Measurements from ENCODE around the gene NADSYN1. TPM values are rescaled to one million over a fixed set of nuclear protein-coding genes. Genes with fewer than 3 reads are reported as not detected.

The NADSYN1 gene
- total RNA-seq, 1 donor from 2014 or later = 71.0 TPM

GRCh38 chr11:71443736-71444445, 9.1 kb upstream of the NADSYN1 start:
- no peak for TF ChIP-seq CTCF (IDR thresholded peaks at IDR 0.05; ENCODE audit: unreplicated experiment)
- DNase-seq (ENCODE audit: low spot score in 2 of 2, unreplicated experiment in 2 of 2) = no peak
- Mint-ChIP-seq H3K4me1 (peaks cover 17% of the 10 kb centered on the region), H3K9me3 (peaks cover 7% of the 10 kb centered on the region), H3K27me3 (ENCODE audit: low read depth) (no peaks in the 10 kb centered on the region), H3K36me3 (peaks cover 45% of the 10 kb centered on the region), H3K27ac (no peak overlapping the region), H3K4me3 (no peak overlapping the region)

DNA sequence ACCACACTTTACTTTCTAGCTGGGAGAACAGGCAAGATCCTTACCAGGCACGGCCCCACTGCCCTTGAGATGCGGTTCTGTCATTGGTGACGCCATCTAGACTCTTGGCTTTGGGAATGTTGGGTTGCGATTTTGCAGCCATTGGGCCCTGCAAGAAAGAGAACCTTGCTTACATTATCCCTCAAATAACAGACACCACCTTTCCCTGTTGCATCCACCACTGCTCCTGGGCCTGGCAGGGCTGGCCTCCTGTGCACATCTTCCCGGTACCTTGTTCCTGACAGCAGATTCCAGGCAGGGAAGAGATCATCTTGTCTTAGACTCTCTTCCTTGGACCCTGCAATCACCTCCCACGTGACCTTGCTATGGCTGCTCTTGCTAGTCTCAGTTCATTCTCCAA, 8.2 kb upstream of the NADSYN1 start:
- peaks cover 24% of the 10 kb centered on the region for H3K4me1 Mint-ChIP-seq
- no peak for TF ChIP-seq CTCF (IDR thresholded peaks at IDR 0.05; ENCODE audit: unreplicated experiment)
- peaks cover 43% of the 10 kb centered on the region for H3K36me3 Mint-ChIP-seq
- H3K9me3 Mint-ChIP-seq = peaks cover 7% of the 10 kb centered on the region
- no peak for DNase-seq (ENCODE audit: low spot score in 2 of 2, unreplicated experiment in 2 of 2)
- H3K27me3 Mint-ChIP-seq (ENCODE audit: low read depth) = no peaks in the 10 kb centered on the region
- no peak overlapping the region for H3K4me3 Mint-ChIP-seq
- H3K27ac Mint-ChIP-seq = no peak overlapping the region

- Mint-ChIP-seq H3K27me3 (ENCODE audit: low read depth) (no peaks in the 10 kb centered on the region), H3K36me3 (peaks cover 38% of the 10 kb centered on the region)
Observed at GRCh38 chr11:71446150-71446549, 6.9 kb upstream of the NADSYN1 start.

GRCh38 chr11:71446942-71447688, 5.9 kb upstream of the NADSYN1 start:
- no peaks in the 10 kb centered on the region for H3K27me3 Mint-ChIP-seq (ENCODE audit: low read depth)
- TF ChIP-seq CTCF (IDR thresholded peaks at IDR 0.05; ENCODE audit: unreplicated experiment) = no peak
- H3K27ac Mint-ChIP-seq = peak overlapping the region; percentile 90
- peaks cover 40% of the 10 kb centered on the region for H3K4me1 Mint-ChIP-seq
- peaks cover 33% of the 10 kb centered on the region for H3K36me3 Mint-ChIP-seq
- peak overlapping the region; percentile 91 for H3K4me3 Mint-ChIP-seq
- DNase-seq (ENCODE audit: low spot score in 2 of 2, unreplicated experiment in 2 of 2) = no peak
- H3K9me3 Mint-ChIP-seq = peaks cover 7% of the 10 kb centered on the region

More at GRCh38 chr11:71446150-71446549, 6.9 kb upstream of the NADSYN1 start:
- TF ChIP-seq CTCF (IDR thresholded peaks at IDR 0.05; ENCODE audit: unreplicated experiment) = no peak
- Mint-ChIP-seq H3K27ac (no peak overlapping the region), H3K4me3 (no peak overlapping the region), H3K9me3 (peaks cover 7% of the 10 kb centered on the region), H3K4me1 (peaks cover 34% of the 10 kb centered on the region)
- DNase-seq (ENCODE audit: low spot score in 2 of 2, unreplicated experiment in 2 of 2) = no peak

DNA sequence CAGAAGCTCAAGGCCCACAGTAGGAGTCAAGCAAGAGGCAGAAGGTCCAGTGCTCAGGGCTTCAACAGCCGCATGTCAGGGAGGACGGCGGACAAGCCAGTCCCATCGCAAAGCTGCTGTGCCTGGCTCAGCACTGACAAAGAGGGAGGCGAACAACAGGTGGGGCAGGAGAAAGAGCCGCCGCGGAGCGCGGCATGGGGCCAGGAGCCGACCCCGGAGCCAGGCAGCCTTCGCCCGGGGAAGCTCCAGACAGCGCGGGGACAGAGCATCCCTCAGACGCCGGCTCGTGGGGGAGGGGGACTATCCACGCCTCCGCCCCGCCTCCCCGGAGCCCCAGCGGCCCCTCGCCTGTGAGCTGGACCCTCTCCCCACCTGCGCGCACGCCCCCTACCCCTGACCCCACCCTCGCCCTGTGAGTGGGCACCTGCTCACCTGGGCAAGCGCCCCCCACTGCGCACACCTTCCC, 5.2 kb upstream of the NADSYN1 start:
- Mint-ChIP-seq H3K4me1 (peaks cover 45% of the 10 kb centered on the region), H3K4me3 (peak overlapping the region; percentile 91), H3K36me3 (peaks cover 28% of the 10 kb centered on the region), H3K27me3 (ENCODE audit: low read depth) (no peaks in the 10 kb centered on the region), H3K27ac (peak overlapping the region; percentile 90), H3K9me3 (peaks cover 7% of the 10 kb centered on the region)
- DNase-seq (ENCODE audit: low spot score in 2 of 2, unreplicated experiment in 2 of 2) = peak; percentile 49 to 77
- no peak for TF ChIP-seq CTCF (IDR thresholded peaks at IDR 0.05; ENCODE audit: unreplicated experiment)
